ENCODE measurements around the gene CDH3.

CDH3 gene

GRCh38 chr16:68744744-68745280, 99.7 kb downstream of the CDH3 start:
- no peaks in the 10 kb centered on the region for H4K20me1 ChIP-seq (ENCODE audit: insufficient read depth, low read length, poor library complexity, severe bottlenecking)
- H2AFZ ChIP-seq (ENCODE audit: low read length): no peak overlapping the region
- no peaks in the 10 kb centered on the region for H3K9me3 ChIP-seq (ENCODE audit: insufficient read depth, low read depth, low read length)
- H3K27me3 ChIP-seq (ENCODE audit: insufficient read depth, low read length, poor library complexity, severe bottlenecking): no peaks in the 10 kb centered on the region
- no peaks in the 10 kb centered on the region for H3K36me3 ChIP-seq (ENCODE audit: insufficient read depth, low read length)
- no peaks in the 10 kb centered on the region for H3K4me1 ChIP-seq (ENCODE audit: insufficient read depth, low read length, poor library complexity, severe bottlenecking)
- no peaks in the 10 kb centered on the region for H3F3A ChIP-seq (ENCODE audit: low read depth)
- H3K9ac ChIP-seq (ENCODE audit: low read depth, low read length, poor library complexity, severe bottlenecking): no peak overlapping the region
- TF ChIP-seq CTCF (conservative IDR thresholded peaks at IDR 0.05; ENCODE audit: low read length) (no peak), EZH2phosphoT487 (IDR thresholded peaks at IDR 0.05; ENCODE audit: borderline replicate concordance) (no peak)
- no peaks in the 10 kb centered on the region for H3K79me2 ChIP-seq (ENCODE audit: insufficient read depth, low read length)
- H3K4me3 ChIP-seq (ENCODE audit: low read length, poor library complexity, severe bottlenecking): no peak overlapping the region
- no peaks in the 10 kb centered on the region for H3K9me2 ChIP-seq (replicated peaks; ENCODE audit: low read depth, low read length)
- no peak overlapping the region for H3K4me2 ChIP-seq (ENCODE audit: low read depth, low read length, poor library complexity, severe bottlenecking)

- no peaks in the 10 kb centered on the region for H3F3A ChIP-seq (ENCODE audit: low read depth)
Observed at GRCh38 chr16:68746951-68747350, 101.8 kb downstream of the CDH3 start.

GRCh38 chr16:68749432-68749831, 104.3 kb downstream of the CDH3 start:
- Histone ChIP-seq H3K4me2 (ENCODE audit: low read depth, low read length, poor library complexity, severe bottlenecking) (no peak overlapping the region), H3K4me3 (ENCODE audit: low read length, poor library complexity, severe bottlenecking) (no peak overlapping the region), H3F3A (ENCODE audit: low read depth) (no peaks in the 10 kb centered on the region), H3K4me1 (ENCODE audit: insufficient read depth, low read length, poor library complexity, severe bottlenecking) (no peaks in the 10 kb centered on the region), H3K9me3 (ENCODE audit: insufficient read depth, low read depth, low read length) (no peaks in the 10 kb centered on the region), H3K9me2 (replicated peaks; ENCODE audit: low read depth, low read length) (no peaks in the 10 kb centered on the region), H3K79me2 (ENCODE audit: insufficient read depth, low read length) (no peaks in the 10 kb centered on the region), H3K9ac (ENCODE audit: low read depth, low read length, poor library complexity, severe bottlenecking) (no peak overlapping the region), H3K27me3 (ENCODE audit: insufficient read depth, low read length, poor library complexity, severe bottlenecking) (no peaks in the 10 kb centered on the region), H4K20me1 (ENCODE audit: insufficient read depth, low read length, poor library complexity, severe bottlenecking) (no peaks in the 10 kb centered on the region), H2AFZ (ENCODE audit: low read length) (no peak overlapping the region), H3K36me3 (ENCODE audit: insufficient read depth, low read length) (no peaks in the 10 kb centered on the region)
- TF ChIP-seq CTCF (conservative IDR thresholded peaks at IDR 0.05; ENCODE audit: low read length): no peak
- no peak for TF ChIP-seq EZH2phosphoT487 (IDR thresholded peaks at IDR 0.05; ENCODE audit: borderline replicate concordance)

More at GRCh38 chr16:68746951-68747350, 101.8 kb downstream of the CDH3 start:
- H3K9me3 ChIP-seq (ENCODE audit: insufficient read depth, low read depth, low read length): no peaks in the 10 kb centered on the region
- H3K4me3 ChIP-seq (ENCODE audit: low read length, poor library complexity, severe bottlenecking): no peak overlapping the region
- no peak overlapping the region for H3K4me2 ChIP-seq (ENCODE audit: low read depth, low read length, poor library complexity, severe bottlenecking)
- no peaks in the 10 kb centered on the region for H3K36me3 ChIP-seq (ENCODE audit: insufficient read depth, low read length)
- no peak overlapping the region for H2AFZ ChIP-seq (ENCODE audit: low read length)
- H4K20me1 ChIP-seq (ENCODE audit: insufficient read depth, low read length, poor library complexity, severe bottlenecking): no peaks in the 10 kb centered on the region
- no peaks in the 10 kb centered on the region for H3K27me3 ChIP-seq (ENCODE audit: insufficient read depth, low read length, poor library complexity, severe bottlenecking)
- H3K4me1 ChIP-seq (ENCODE audit: insufficient read depth, low read length, poor library complexity, severe bottlenecking): no peaks in the 10 kb centered on the region
- TF ChIP-seq EZH2phosphoT487 (IDR thresholded peaks at IDR 0.05; ENCODE audit: borderline replicate concordance): no peak
- TF ChIP-seq CTCF (conservative IDR thresholded peaks at IDR 0.05; ENCODE audit: low read length): no peak
- no peaks in the 10 kb centered on the region for H3K9me2 ChIP-seq (replicated peaks; ENCODE audit: low read depth, low read length)
- no peak overlapping the region for H3K9ac ChIP-seq (ENCODE audit: low read depth, low read length, poor library complexity, severe bottlenecking)
- no peaks in the 10 kb centered on the region for H3K79me2 ChIP-seq (ENCODE audit: insufficient read depth, low read length)

Measured in Loucy (cell line).